Bronchial epithelial cell (primary cell): ENCODE results near the gene TMEM151B. TPM values are rescaled to one million over a fixed set of nuclear protein-coding genes. Genes with fewer than 3 reads are reported as not detected.
A peak's percentile ranks its signal among the peaks of the same experiment; 100 is the strongest.
"Not testable (repeated sequence)": the region's sequence is repeated elsewhere in the genome, so short reads cannot be mapped to it uniquely, and the experiment has no call there.

Experiments used
- DNase-seq: peaks from one replicate; pipeline ENCODE4 v3.0.0-alpha.2; 2010; ENCODE audit warnings: low read depth
- FAIRE-seq: peaks from 2 replicates; lab custom pipeline; 2011; peaks lifted over from hg19 to GRCh38; lab: Jason Lieb, UNC
- H3K27me3 ChIP-seq: 2 replicates; pipeline ENCODE4 v1.5.1; 2011; ENCODE audit warnings: low read length; ENCODE audit not compliant: control insufficient read depth, insufficient read depth
- H3K36me3 ChIP-seq: 2 replicates; pipeline ENCODE4 v1.5.1; 2011; ENCODE audit warnings: low read length; ENCODE audit not compliant: control insufficient read depth, insufficient read depth
- H3K4me3 ChIP-seq: 2 replicates; pipeline ENCODE4 v1.5.1; 2011; ENCODE audit warnings: mild to moderate bottlenecking, low read depth, low read length, control low read depth
- total RNA-seq: library from RNA; depleted of rRNA; stranded (reverse); fragments of >200 nt; gene quantifications from 2 replicates; pipeline ENCODE4 v1.2.1, GENCODE V29; 2014
- TF ChIP-seq, protein P1 (sequence below): IDR thresholded peaks from 2 replicates; pipeline ENCODE4 v1.5.1; 2011; ENCODE audit warnings: mild to moderate bottlenecking, moderate library complexity, low read length, control low read depth, inconsistent platforms; ENCODE audit not compliant: insufficient read depth, severe bottlenecking

The TMEM151B gene
- total RNA-seq, 1 donor from 2014 or later = not detected

DNA sequence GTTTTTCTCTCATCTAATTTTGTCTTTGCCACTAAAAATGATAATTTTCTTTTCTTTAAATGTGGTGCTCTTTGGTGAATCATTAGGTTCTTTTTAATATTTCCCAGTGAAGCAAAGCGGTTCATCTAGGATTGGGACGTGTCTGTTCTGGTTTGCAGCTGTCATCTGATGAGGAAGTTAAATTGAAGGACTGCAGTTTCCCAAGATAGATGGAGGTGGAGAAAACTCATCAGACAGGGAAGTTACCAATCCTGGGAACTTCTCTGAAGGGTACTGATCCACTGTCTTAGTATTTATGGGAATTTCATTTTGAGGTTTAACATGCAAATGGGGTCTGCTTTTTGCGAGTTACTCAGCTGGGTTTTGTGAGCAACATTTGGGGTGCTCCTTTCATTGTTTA, 45.3 kb downstream of the TMEM151B start:
- no peak for FAIRE-seq
- no peaks in the 10 kb centered on the region for H3K27me3 ChIP-seq
- no peak overlapping the region for H3K4me3 ChIP-seq
- H3K36me3 ChIP-seq = peaks cover 7% of the 10 kb centered on the region
- peak; percentile 44 for DNase-seq
- TF ChIP-seq, protein P1, sequence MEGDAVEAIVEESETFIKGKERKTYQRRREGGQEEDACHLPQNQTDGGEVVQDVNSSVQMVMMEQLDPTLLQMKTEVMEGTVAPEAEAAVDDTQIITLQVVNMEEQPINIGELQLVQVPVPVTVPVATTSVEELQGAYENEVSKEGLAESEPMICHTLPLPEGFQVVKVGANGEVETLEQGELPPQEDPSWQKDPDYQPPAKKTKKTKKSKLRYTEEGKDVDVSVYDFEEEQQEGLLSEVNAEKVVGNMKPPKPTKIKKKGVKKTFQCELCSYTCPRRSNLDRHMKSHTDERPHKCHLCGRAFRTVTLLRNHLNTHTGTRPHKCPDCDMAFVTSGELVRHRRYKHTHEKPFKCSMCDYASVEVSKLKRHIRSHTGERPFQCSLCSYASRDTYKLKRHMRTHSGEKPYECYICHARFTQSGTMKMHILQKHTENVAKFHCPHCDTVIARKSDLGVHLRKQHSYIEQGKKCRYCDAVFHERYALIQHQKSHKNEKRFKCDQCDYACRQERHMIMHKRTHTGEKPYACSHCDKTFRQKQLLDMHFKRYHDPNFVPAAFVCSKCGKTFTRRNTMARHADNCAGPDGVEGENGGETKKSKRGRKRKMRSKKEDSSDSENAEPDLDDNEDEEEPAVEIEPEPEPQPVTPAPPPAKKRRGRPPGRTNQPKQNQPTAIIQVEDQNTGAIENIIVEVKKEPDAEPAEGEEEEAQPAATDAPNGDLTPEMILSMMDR = no peak

DNA sequence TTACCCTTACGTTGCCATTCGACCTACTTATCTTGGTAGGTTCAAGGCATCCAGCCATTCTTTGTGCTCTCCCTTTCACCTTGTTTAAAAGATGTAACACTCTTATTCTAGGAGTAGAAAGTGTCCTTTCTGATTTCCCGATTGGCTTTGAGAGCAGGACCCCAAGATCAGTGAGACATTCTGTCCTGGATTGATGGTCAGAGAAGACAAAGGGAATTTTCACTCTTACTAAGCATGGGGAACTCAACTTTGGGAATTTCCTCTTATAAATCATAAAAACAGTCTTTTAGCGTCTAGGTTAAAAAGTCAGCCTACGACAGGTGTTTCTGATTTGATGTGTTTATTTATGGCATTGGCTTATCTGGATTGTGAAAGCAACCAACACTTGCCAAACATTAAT, 45.7 kb downstream of the TMEM151B start:
- Histone ChIP-seq H3K27me3 (no peaks in the 10 kb centered on the region), H3K36me3 (peaks cover 4% of the 10 kb centered on the region), H3K4me3 (no peak overlapping the region)
- DNase-seq (no peak), FAIRE-seq (no peak)
- TF ChIP-seq, protein P1 = no peak

- DNase-seq (no peak), FAIRE-seq (no peak)
- Histone ChIP-seq H3K4me3 (no peak overlapping the region), H3K27me3 (no peaks in the 10 kb centered on the region), H3K36me3 (peaks cover 1% of the 10 kb centered on the region)
- TF ChIP-seq, protein P1 = no peak
Observed at GRCh38 chr6:44316481-44316880, 46.2 kb downstream of the TMEM151B start.

GRCh38 chr6:44317136-44317631, 46.9 kb downstream of the TMEM151B start:
- DNase-seq, H3K4me3 ChIP-seq, FAIRE-seq, H3K27me3 ChIP-seq, H3K36me3 ChIP-seq: not testable (repeated sequence)

DNA sequence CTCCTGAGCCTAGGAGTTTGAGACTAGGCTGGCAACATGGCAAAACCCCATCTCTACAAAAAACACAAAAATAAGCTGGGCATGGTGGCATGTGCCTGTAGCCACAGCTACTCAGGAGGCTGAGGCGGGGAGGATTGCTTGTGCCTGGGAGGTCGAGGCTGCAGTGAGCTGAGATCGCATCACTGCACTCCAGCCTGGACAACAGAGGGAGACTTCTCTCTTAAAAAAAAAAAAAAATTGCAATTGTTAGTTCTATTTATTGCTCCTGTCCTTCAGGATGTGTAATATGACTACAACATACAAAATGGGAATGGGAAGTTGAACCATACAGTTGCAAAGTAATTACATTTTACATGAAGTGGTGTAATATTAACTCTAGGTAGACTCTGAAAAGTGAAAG, 51.0 kb downstream of the TMEM151B start:
- FAIRE-seq (no peak), DNase-seq (no peak)
- H3K36me3 ChIP-seq = no peaks in the 10 kb centered on the region
- no peak overlapping the region for H3K4me3 ChIP-seq
- no peaks in the 10 kb centered on the region for H3K27me3 ChIP-seq
- TF ChIP-seq, protein P1 = no peak

DNA sequence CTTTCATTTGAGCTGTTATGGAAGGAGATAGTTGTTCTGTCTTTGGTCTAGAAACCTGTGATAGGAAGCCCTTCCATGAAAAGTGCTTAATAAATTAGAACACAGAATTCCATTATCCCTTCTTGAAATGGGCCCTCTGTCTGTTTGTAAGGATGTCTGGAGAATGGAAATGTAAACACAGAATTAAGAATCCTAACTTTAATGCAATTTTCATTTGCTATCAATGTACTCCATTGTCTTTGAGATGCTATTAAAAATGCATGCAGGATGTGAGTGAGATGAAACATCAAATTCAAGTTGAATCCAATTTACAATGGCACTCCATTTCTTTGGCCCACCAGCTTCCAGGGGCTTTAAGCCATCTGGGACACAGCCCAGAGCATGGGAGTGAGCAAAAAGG, 56.8 kb downstream of the TMEM151B start:
- Histone ChIP-seq H3K36me3 (no peaks in the 10 kb centered on the region), H3K4me3 (no peak overlapping the region), H3K27me3 (peaks cover 3% of the 10 kb centered on the region)
- TF ChIP-seq, protein P1 = no peak
- DNase-seq (no peak), FAIRE-seq (no peak)
